ENCODE measurements around the gene PCYT1A. TPM values are rescaled to one million over a fixed set of nuclear protein-coding genes. Genes with fewer than 3 reads are reported as not detected.

PCYT1A gene
- polyA plus RNA-seq, 6 donors from 2014 or later: 8.2 to 18.0 (median 11.9) TPM

- Mint-ChIP-seq H3K4me3 (peak overlapping the region in 1 of 8 donors; percentile 16), H3K9me3 (no peaks in the 10 kb centered on the region), H3K4me1 (peaks cover 4 to 5% (median 5%) of the 10 kb centered on the region in 3 donors), H3K36me3 (no peaks in the 10 kb centered on the region), H3K27me3 (no peaks in the 10 kb centered on the region), H3K27ac (peak overlapping the region in 1 of 6 donors; percentile 33)
- DNase-seq (no peak), ATAC-seq (ENCODE audit: low read depth in 2 of 2) (no peak)
Measured at GRCh38 chr3:196225086-196225485, 62.4 kb downstream of the PCYT1A start.

GRCh38 chr3:196222876-196223595 is 64.5 kb downstream of the PCYT1A start:
- H3K27ac Mint-ChIP-seq: no peak overlapping the region
- no peaks in the 10 kb centered on the region for H3K27me3 Mint-ChIP-seq
- no peaks in the 10 kb centered on the region for H3K9me3 Mint-ChIP-seq
- peaks cover 13 to 24% (median 19%) of the 10 kb centered on the region in 3 donors for H3K4me1 Mint-ChIP-seq
- no peaks in the 10 kb centered on the region for H3K36me3 Mint-ChIP-seq
- DNase-seq (no peak), ATAC-seq (ENCODE audit: low read depth in 2 of 2) (no peak)
- H3K4me3 Mint-ChIP-seq: no peak overlapping the region

- Mint-ChIP-seq H3K4me1 (peaks cover 21 to 28% (median 27%) of the 10 kb centered on the region in 3 donors), H3K36me3 (no peaks in the 10 kb centered on the region), H3K27ac (no peak overlapping the region), H3K4me3 (peak overlapping the region in 1 of 8 donors; percentile 33), H3K9me3 (peaks cover 0 to 3% (median 0%) of the 10 kb centered on the region in 7 donors), H3K27me3 (no peaks in the 10 kb centered on the region)
- ATAC-seq (ENCODE audit: low read depth in 2 of 2) (no peak), DNase-seq (no peak)
Measured at GRCh38 chr3:196220991-196221390, 66.5 kb downstream of the PCYT1A start.

GRCh38 chr3:196220587-196220986 is 66.9 kb downstream of the PCYT1A start:
- H3K36me3 Mint-ChIP-seq: no peaks in the 10 kb centered on the region
- H3K4me1 Mint-ChIP-seq: peaks cover 21 to 28% (median 27%) of the 10 kb centered on the region in 3 donors
- H3K4me3 Mint-ChIP-seq: peak overlapping the region in 3 of 8 donors; percentile 49 to 84 (median 56)
- H3K27me3 Mint-ChIP-seq: no peaks in the 10 kb centered on the region
- ATAC-seq (ENCODE audit: low read depth in 2 of 2): no peak
- no peak for DNase-seq
- peaks cover 0 to 3% (median 0%) of the 10 kb centered on the region in 7 donors for H3K9me3 Mint-ChIP-seq
- H3K27ac Mint-ChIP-seq: peak overlapping the region in 2 of 6 donors; percentile 44 to 76

- Mint-ChIP-seq H3K36me3 (no peaks in the 10 kb centered on the region), H3K9me3 (peaks cover 0 to 3% (median 0%) of the 10 kb centered on the region in 7 donors), H3K27ac (peak overlapping the region in 4 of 6 donors; percentile 53 to 95 (median 90))
Measured at GRCh38 chr3:196219970-196220311, 67.6 kb downstream of the PCYT1A start.

GRCh38 chr3:196219194-196219969 is 68.1 kb downstream of the PCYT1A start:
- H3K9me3 Mint-ChIP-seq: peaks cover 0 to 3% (median 0%) of the 10 kb centered on the region in 7 donors
- DNase-seq (peak; percentile 45), ATAC-seq (ENCODE audit: low read depth in 2 of 2) (peak; percentile 87 to 88)
- H3K4me1 Mint-ChIP-seq: peaks cover 21 to 28% (median 27%) of the 10 kb centered on the region in 3 donors
- H3K27ac Mint-ChIP-seq: peak overlapping the region; percentile 25 to 95 (median 88)
- H3K4me3 Mint-ChIP-seq: peak overlapping the region; percentile 84 to 94 (median 91)
- no peaks in the 10 kb centered on the region for H3K36me3 Mint-ChIP-seq
- H3K27me3 Mint-ChIP-seq: no peaks in the 10 kb centered on the region

More at GRCh38 chr3:196219970-196220311, 67.6 kb downstream of the PCYT1A start:
- H3K27me3 Mint-ChIP-seq: no peaks in the 10 kb centered on the region
- peaks cover 21 to 28% (median 27%) of the 10 kb centered on the region in 3 donors for H3K4me1 Mint-ChIP-seq
- H3K4me3 Mint-ChIP-seq: peak overlapping the region in 7 of 8 donors; percentile 84 to 94 (median 89)
- ATAC-seq (ENCODE audit: low read depth in 2 of 2) (no peak), DNase-seq (no peak)

- ATAC-seq (ENCODE audit: low read depth in 2 of 2) (no peak), DNase-seq (no peak)
- peaks cover 0 to 3% (median 0%) of the 10 kb centered on the region in 7 donors for H3K9me3 Mint-ChIP-seq
- peaks cover 21 to 28% (median 27%) of the 10 kb centered on the region in 3 donors for H3K4me1 Mint-ChIP-seq
- H3K36me3 Mint-ChIP-seq: no peaks in the 10 kb centered on the region
- peak overlapping the region in 6 of 8 donors; percentile 39 to 94 (median 88) for H3K4me3 Mint-ChIP-seq
- peak overlapping the region in 1 of 6 donors; percentile 95 for H3K27ac Mint-ChIP-seq
- no peaks in the 10 kb centered on the region for H3K27me3 Mint-ChIP-seq
Measured at GRCh38 chr3:196218155-196218712, 69.3 kb downstream of the PCYT1A start.

- no peak for ATAC-seq (ENCODE audit: low read depth in 2 of 2)
- Mint-ChIP-seq H3K9me3 (peaks cover 0 to 3% (median 0%) of the 10 kb centered on the region in 7 donors), H3K27me3 (no peaks in the 10 kb centered on the region), H3K4me3 (peak overlapping the region; percentile 37 to 88 (median 72)), H3K4me1 (peaks cover 21 to 28% (median 27%) of the 10 kb centered on the region in 3 donors), H3K36me3 (no peaks in the 10 kb centered on the region), H3K27ac (peak overlapping the region in 3 of 6 donors; percentile 33 to 98 (median 62))
- no peak for DNase-seq
Measured at GRCh38 chr3:196217307-196218154, 70.0 kb downstream of the PCYT1A start.

- ATAC-seq (ENCODE audit: low read depth in 2 of 2): no peak
- no peak for DNase-seq
- Mint-ChIP-seq H3K4me1 (peaks cover 21 to 28% (median 27%) of the 10 kb centered on the region in 3 donors), H3K36me3 (no peaks in the 10 kb centered on the region), H3K27me3 (no peaks in the 10 kb centered on the region), H3K9me3 (peaks cover 0 to 3% (median 0%) of the 10 kb centered on the region in 7 donors), H3K4me3 (peak overlapping the region in 1 of 8 donors; percentile 65), H3K27ac (peak overlapping the region in 2 of 6 donors; percentile 56 to 62)
Measured at GRCh38 chr3:196216681-196217211, 70.8 kb downstream of the PCYT1A start.

GRCh38 chr3:196216089-196216564 is 71.4 kb downstream of the PCYT1A start, which contains the start of gene SLC51A:
Gene SLC51A, plus strand, starts transcription at chr3:196216534. Its CDS starts 179 bp downstream, at chr3:196216713.
- Mint-ChIP-seq H3K4me3 (peak within 1 kb of the TSS in 6 of 8 donors; percentile 59 to 88 (median 78)), H3K9me3 (peaks cover 0 to 3% (median 0%) of the 10 kb centered on the region in 7 donors), H3K36me3 (no peaks in the 10 kb centered on the region), H3K27ac (peak within 1 kb of the TSS in 3 of 6 donors; percentile 33 to 98 (median 62)), H3K27me3 (no peaks in the 10 kb centered on the region), H3K4me1 (peaks cover 21 to 28% (median 27%) of the 10 kb centered on the region in 3 donors)
- ATAC-seq (ENCODE audit: low read depth in 2 of 2) (no peak), DNase-seq (no peak)

- DNase-seq: no peak
- H3K4me1 Mint-ChIP-seq: peaks cover 20 to 28% (median 27%) of the 10 kb centered on the region in 3 donors
- H3K27me3 Mint-ChIP-seq: no peaks in the 10 kb centered on the region
- peak overlapping the region in 1 of 6 donors; percentile 48 for H3K27ac Mint-ChIP-seq
- peak overlapping the region in 1 of 8 donors; percentile 17 for H3K4me3 Mint-ChIP-seq
- no peaks in the 10 kb centered on the region for H3K36me3 Mint-ChIP-seq
- H3K9me3 Mint-ChIP-seq: peaks cover 0 to 3% (median 0%) of the 10 kb centered on the region in 7 donors
- no peak for ATAC-seq (ENCODE audit: low read depth in 2 of 2)
Measured at GRCh38 chr3:196215493-196216020, 72.0 kb downstream of the PCYT1A start.
